ENCODE measurements around the gene IGF2. TPM values are rescaled to one million over a fixed set of nuclear protein-coding genes. Genes with fewer than 3 reads are reported as not detected.

Gene IGF2
- total RNA-seq, 1 experiment from 2014 or later: 5.0 TPM

GRCh38 chr11:2166091-2166851, 27.1 kb upstream of the IGF2 start:
- no peak for TF ChIP-seq EZH2phosphoT487 (IDR thresholded peaks at IDR 0.05; ENCODE audit: borderline replicate concordance, low read length)
- TF ChIP-seq, protein P1, sequence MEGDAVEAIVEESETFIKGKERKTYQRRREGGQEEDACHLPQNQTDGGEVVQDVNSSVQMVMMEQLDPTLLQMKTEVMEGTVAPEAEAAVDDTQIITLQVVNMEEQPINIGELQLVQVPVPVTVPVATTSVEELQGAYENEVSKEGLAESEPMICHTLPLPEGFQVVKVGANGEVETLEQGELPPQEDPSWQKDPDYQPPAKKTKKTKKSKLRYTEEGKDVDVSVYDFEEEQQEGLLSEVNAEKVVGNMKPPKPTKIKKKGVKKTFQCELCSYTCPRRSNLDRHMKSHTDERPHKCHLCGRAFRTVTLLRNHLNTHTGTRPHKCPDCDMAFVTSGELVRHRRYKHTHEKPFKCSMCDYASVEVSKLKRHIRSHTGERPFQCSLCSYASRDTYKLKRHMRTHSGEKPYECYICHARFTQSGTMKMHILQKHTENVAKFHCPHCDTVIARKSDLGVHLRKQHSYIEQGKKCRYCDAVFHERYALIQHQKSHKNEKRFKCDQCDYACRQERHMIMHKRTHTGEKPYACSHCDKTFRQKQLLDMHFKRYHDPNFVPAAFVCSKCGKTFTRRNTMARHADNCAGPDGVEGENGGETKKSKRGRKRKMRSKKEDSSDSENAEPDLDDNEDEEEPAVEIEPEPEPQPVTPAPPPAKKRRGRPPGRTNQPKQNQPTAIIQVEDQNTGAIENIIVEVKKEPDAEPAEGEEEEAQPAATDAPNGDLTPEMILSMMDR (conservative IDR thresholded peaks at IDR 0.05; ENCODE audit: low read depth, low read length): peak; percentile 70
- POLR2A ChIA-PET (ENCODE audit: unreplicated experiment): no interaction called here
- Histone ChIP-seq H3K4me2 (ENCODE audit: low read length) (peak overlapping the region; percentile 69), H3K9ac (ENCODE audit: low read length) (peak overlapping the region; percentile 12; the same call in 1 of the 2 replicates), H3K27ac (ENCODE audit: low read length) (no peak overlapping the region), H3K79me2 (ENCODE audit: low read length) (no peaks in the 10 kb centered on the region), H4K20me1 (ENCODE audit: low read length) (no peaks in the 10 kb centered on the region), H3K4me3 (ENCODE audit: low read length) (no peak overlapping the region), H3K36me3 (ENCODE audit: low read depth, low read length) (no peaks in the 10 kb centered on the region), H2AFZ (ENCODE audit: low read length) (peak overlapping the region; percentile 86), H3K27me3 (ENCODE audit: low read length) (no peaks in the 10 kb centered on the region), H3K9me2 (replicated peaks; ENCODE audit: low read length) (no peaks in the 10 kb centered on the region), H3K4me1 (ENCODE audit: insufficient read depth, low read length) (peaks cover 13% of the 10 kb centered on the region; the same call in 1 of the 2 replicates), H3K9me3 (ENCODE audit: low read length) (no peaks in the 10 kb centered on the region), H3F3A (ENCODE audit: low read length, unreplicated experiment) (no peaks in the 10 kb centered on the region)
- CTCF ChIA-PET: no interaction called here
- BruUV-seq (replicated peaks): no TSS peak
- intact Hi-C loops (cut with micrococcal nuclease): loop anchor here (1.0 kb wide), 1 partner anchor 29 kb away; no protein-coding TSS in a partner anchor
- DNase-seq (peak; percentile 52), ATAC-seq (peak; percentile 78)

DNA sequence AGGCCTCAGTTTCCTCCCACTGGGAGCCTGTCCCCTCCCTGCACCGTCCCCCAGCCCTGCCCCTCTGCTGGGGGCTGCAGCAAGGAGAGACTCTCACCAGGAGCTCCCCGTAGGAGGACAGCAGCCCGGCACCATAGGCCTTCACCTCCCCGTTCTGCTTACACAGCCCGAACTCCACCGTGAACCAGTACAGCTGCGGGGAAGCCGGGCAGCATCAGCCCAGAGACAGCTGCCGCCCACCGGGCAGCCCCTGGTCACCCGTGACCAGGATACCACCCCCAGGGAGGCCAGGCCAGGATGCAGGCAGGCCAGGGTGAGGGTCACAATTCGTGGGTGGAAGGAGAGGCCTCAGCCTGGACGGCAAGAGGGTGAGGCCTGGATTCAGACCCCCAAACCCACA, 26.4 kb upstream of the IGF2 start:
- H3F3A ChIP-seq (ENCODE audit: low read length, unreplicated experiment): no peaks in the 10 kb centered on the region
- H3K79me2 ChIP-seq (ENCODE audit: low read length): no peaks in the 10 kb centered on the region
- no peak overlapping the region for H3K9ac ChIP-seq (ENCODE audit: low read length)
- no peak overlapping the region for H3K4me3 ChIP-seq (ENCODE audit: low read length)
- intact Hi-C loops (cut with micrococcal nuclease): no loop called here
- POLR2A ChIA-PET (ENCODE audit: unreplicated experiment): no interaction called here
- H3K4me1 ChIP-seq (ENCODE audit: insufficient read depth, low read length): peaks cover 13% of the 10 kb centered on the region; the same call in 1 of the 2 replicates
- H4K20me1 ChIP-seq (ENCODE audit: low read length): no peaks in the 10 kb centered on the region
- BruUV-seq (replicated peaks): no TSS peak
- H3K4me2 ChIP-seq (ENCODE audit: low read length): no peak overlapping the region
- no peak for ATAC-seq
- H3K27me3 ChIP-seq (ENCODE audit: low read length): no peaks in the 10 kb centered on the region
- H3K27ac ChIP-seq (ENCODE audit: low read length): no peak overlapping the region
- no peaks in the 10 kb centered on the region for H3K9me2 ChIP-seq (replicated peaks; ENCODE audit: low read length)
- H3K9me3 ChIP-seq (ENCODE audit: low read length): no peaks in the 10 kb centered on the region
- H2AFZ ChIP-seq (ENCODE audit: low read length): no peak overlapping the region
- no peak for DNase-seq
- TF ChIP-seq EZH2 (IDR thresholded peaks at IDR 0.05; ENCODE audit: low read length, unreplicated experiment): no peak
- no peak for TF ChIP-seq EZH2phosphoT487 (IDR thresholded peaks at IDR 0.05; ENCODE audit: borderline replicate concordance, low read length)
- TF ChIP-seq, protein P1 (conservative IDR thresholded peaks at IDR 0.05; ENCODE audit: low read depth, low read length): no peak
- no peaks in the 10 kb centered on the region for H3K36me3 ChIP-seq (ENCODE audit: low read depth, low read length)
- CTCF ChIA-PET: no interaction called here

DNA sequence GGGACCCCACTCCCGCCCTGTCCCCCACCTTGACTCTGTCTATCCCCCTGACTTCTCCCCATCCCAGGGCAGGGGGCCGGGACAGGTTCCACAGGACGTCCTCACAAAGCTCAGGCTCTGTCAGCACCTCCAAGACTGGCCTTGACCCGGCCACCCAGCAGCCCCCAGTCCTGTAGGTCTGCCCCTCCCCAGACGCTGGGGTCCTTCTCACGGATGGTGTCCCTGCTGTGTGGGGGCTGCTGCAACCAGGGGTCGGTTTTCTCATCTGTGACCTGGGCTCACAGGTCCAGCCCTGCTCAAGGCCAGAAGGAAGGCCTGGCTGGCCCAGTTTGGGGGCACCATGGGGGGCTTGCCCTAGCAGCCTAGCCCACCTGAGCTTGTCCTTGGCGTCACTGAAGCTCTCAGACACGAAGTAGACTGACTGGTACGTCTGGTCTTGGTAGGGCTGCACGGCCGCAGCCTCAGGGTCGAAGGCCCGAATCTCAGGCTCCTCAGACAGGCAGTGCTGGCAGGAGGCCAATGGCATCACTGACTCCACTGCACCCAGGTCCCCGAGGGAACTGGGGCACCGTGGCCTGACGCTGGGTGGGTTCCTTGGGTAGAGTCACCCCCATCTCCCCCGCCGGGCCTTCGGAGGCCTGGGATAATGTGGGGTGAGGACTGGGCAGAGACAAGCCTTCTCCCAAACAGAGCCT, 25.8 kb upstream of the IGF2 start:
- Histone ChIP-seq H3K9me2 (replicated peaks; ENCODE audit: low read length) (no peaks in the 10 kb centered on the region), H2AFZ (ENCODE audit: low read length) (no peak overlapping the region), H4K20me1 (ENCODE audit: low read length) (no peaks in the 10 kb centered on the region), H3K36me3 (ENCODE audit: low read depth, low read length) (no peaks in the 10 kb centered on the region), H3K79me2 (ENCODE audit: low read length) (no peaks in the 10 kb centered on the region), H3K9ac (ENCODE audit: low read length) (no peak overlapping the region), H3K4me3 (ENCODE audit: low read length) (no peak overlapping the region), H3F3A (ENCODE audit: low read length, unreplicated experiment) (no peaks in the 10 kb centered on the region), H3K27ac (ENCODE audit: low read length) (no peak overlapping the region), H3K4me2 (ENCODE audit: low read length) (no peak overlapping the region), H3K9me3 (ENCODE audit: low read length) (no peaks in the 10 kb centered on the region), H3K4me1 (ENCODE audit: insufficient read depth, low read length) (peaks cover 13% of the 10 kb centered on the region; the same call in 1 of the 2 replicates), H3K27me3 (ENCODE audit: low read length) (no peaks in the 10 kb centered on the region)
- POLR2A ChIA-PET (ENCODE audit: unreplicated experiment): no interaction called here
- TF ChIP-seq EZH2phosphoT487 (IDR thresholded peaks at IDR 0.05; ENCODE audit: borderline replicate concordance, low read length): no peak
- CTCF ChIA-PET: no interaction called here
- intact Hi-C loops (cut with micrococcal nuclease): no loop called here
- DNase-seq (no peak), ATAC-seq (no peak)
- BruUV-seq (replicated peaks): no TSS peak

All from PC-3 (cell line).